HS-5 (cell line): ENCODE data around the gene SLC25A6.
"Not testable (repeated sequence)": the region's sequence is repeated elsewhere in the genome, so short reads cannot be mapped to it uniquely, and the experiment has no call there.

Experiments
- DNase-seq: peaks from one replicate; pipeline ENCODE4 v3.0.0-alpha.2; 2012; ENCODE audit warnings: low read depth

The SLC25A6 gene

GRCh38 chrX:1354036-1355019 is 37.6 kb downstream of the SLC25A6 start:
- no peak for DNase-seq

- no peak for DNase-seq
Measured at GRCh38 chrX:1351981-1352714, 39.8 kb downstream of the SLC25A6 start.

GRCh38 chrX:1349606-1350005 is 42.3 kb downstream of the SLC25A6 start:
- not testable (repeated sequence) for DNase-seq

GRCh38 chrX:1341545-1342184 is 50.2 kb downstream of the SLC25A6 start:
- no peak for DNase-seq

- no peak for DNase-seq
Measured at GRCh38 chrX:1336948-1337779, 54.7 kb downstream of the SLC25A6 start.

GRCh38 chrX:1336331-1336943 is 55.5 kb downstream of the SLC25A6 start, which contains the start of gene IL3RA:
IL3RA (plus strand) TSS chrX:1336785; CDS start chrX:1341766, 4,981 bp downstream.
- DNase-seq = no peak
